ENCODE results near the gene ENPP6.

ENPP6 gene

GRCh38 chr4:184104419-184105101 lies 113.1 kb downstream of the ENPP6 start:
- no peak for DNase-seq (ENCODE audit: low read depth)

GRCh38 chr4:184103527-184104264 lies 114.0 kb downstream of the ENPP6 start:
- no peak for DNase-seq (ENCODE audit: low read depth)

GRCh38 chr4:184102927-184103326 lies 114.7 kb downstream of the ENPP6 start:
- DNase-seq (ENCODE audit: low read depth): no peak

- no peak for DNase-seq (ENCODE audit: low read depth)
Measured at GRCh38 chr4:184102488-184102887, 115.2 kb downstream of the ENPP6 start.

- DNase-seq (ENCODE audit: low read depth): no peak
Measured at GRCh38 chr4:184101711-184102110, 116.0 kb downstream of the ENPP6 start.

GRCh38 chr4:184100297-184100885 lies 117.3 kb downstream of the ENPP6 start:
- no peak for DNase-seq (ENCODE audit: low read depth)

GRCh38 chr4:184099535-184099966 lies 118.1 kb downstream of the ENPP6 start:
- DNase-seq (ENCODE audit: low read depth): no peak

GRCh38 chr4:184099000-184099399 lies 118.7 kb downstream of the ENPP6 start:
- no peak for DNase-seq (ENCODE audit: low read depth)

GRCh38 chr4:184097815-184098214 lies 119.9 kb downstream of the ENPP6 start:
- DNase-seq (ENCODE audit: low read depth): no peak

- DNase-seq (ENCODE audit: low read depth): peak; percentile 6
Measured at GRCh38 chr4:184097241-184097605, 120.5 kb downstream of the ENPP6 start.

- peak; percentile 40 for DNase-seq (ENCODE audit: low read depth)
Measured at GRCh38 chr4:184096561-184097240, 121.0 kb downstream of the ENPP6 start.

- no peak for DNase-seq (ENCODE audit: low read depth)
Measured at GRCh38 chr4:184094532-184095159, 123.0 kb downstream of the ENPP6 start.

GRCh38 chr4:184091986-184092385 lies 125.7 kb downstream of the ENPP6 start:
- DNase-seq (ENCODE audit: low read depth): no peak

GRCh38 chr4:184090571-184090970 lies 127.1 kb downstream of the ENPP6 start:
- DNase-seq (ENCODE audit: low read depth): no peak

- DNase-seq (ENCODE audit: low read depth): no peak
Measured at GRCh38 chr4:184080674-184081073, 137.0 kb downstream of the ENPP6 start.

- no peak for DNase-seq (ENCODE audit: low read depth)
Measured at GRCh38 chr4:184074677-184075388, 142.8 kb downstream of the ENPP6 start.

GRCh38 chr4:184067931-184068554 lies 149.6 kb downstream of the ENPP6 start:
- DNase-seq (ENCODE audit: low read depth): no peak

- DNase-seq (ENCODE audit: low read depth): no peak
Measured at GRCh38 chr4:184066584-184067300, 150.9 kb downstream of the ENPP6 start.

GRCh38 chr4:184064877-184065276 lies 152.8 kb downstream of the ENPP6 start:
- no peak for DNase-seq (ENCODE audit: low read depth)

GRCh38 chr4:184062769-184063168 lies 154.9 kb downstream of the ENPP6 start:
- no peak for DNase-seq (ENCODE audit: low read depth)

Data from stromal cell of bone marrow (primary cell).